Measurements from ENCODE around the gene ASB16. TPM values are rescaled to one million over a fixed set of nuclear protein-coding genes. Genes with fewer than 3 reads are reported as not detected.

The ASB16 gene
- total RNA-seq, 1 donor from 2014 or later = 0.09 TPM

DNA sequence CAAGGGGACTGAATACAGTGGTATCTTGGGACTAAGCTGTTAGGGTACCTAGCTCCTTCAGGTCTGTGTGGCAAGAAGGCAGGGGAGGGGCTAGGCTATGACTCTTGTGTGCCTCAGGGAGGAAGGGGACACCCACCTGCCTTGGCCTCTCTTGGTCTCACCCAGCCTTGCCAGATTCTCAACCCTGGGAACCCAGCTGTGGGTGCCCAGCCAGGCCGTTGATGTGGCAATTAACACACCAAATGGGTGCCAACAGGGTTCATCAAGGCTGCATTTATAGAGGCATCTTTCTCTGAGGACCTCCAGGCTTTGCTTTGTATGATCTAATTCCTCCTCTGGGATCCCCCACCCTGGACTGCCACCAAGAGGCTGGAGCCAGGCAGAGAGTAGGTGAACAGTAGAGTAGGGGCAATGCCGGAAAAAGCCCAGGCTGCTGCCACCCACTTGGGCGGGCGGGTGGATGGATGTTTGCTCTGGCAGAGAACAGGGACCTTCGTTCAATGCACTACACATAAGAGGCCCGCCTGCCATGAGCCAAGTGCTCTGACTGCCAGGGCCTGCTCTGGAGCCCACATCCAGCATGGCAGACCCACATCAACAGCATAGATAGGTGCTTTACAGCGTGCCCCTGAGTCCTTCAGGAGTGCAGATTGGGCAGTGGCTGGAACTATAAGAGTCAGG, 3.2 kb upstream of the ASB16 start:
- H3K9me3 Mint-ChIP-seq = no peaks in the 10 kb centered on the region
- H3K27me3 Mint-ChIP-seq = no peaks in the 10 kb centered on the region
- peaks cover 6% of the 10 kb centered on the region for H3K36me3 Mint-ChIP-seq (ENCODE audit: low read depth)
- H3K4me3 Mint-ChIP-seq = no peak overlapping the region
- peaks cover 6% of the 10 kb centered on the region for H3K4me1 Mint-ChIP-seq
- H3K27ac Mint-ChIP-seq = no peak overlapping the region
- no peak for DNase-seq
- intact Hi-C loops (cut with micrococcal nuclease) = loop anchor here (10.0 kb wide), 1 partner anchor 223 kb away; the partner anchor contains the start of gene PPY

- DNase-seq = no peak
- peaks cover 1% of the 10 kb centered on the region for H3K36me3 Mint-ChIP-seq (ENCODE audit: low read depth)
- no peaks in the 10 kb centered on the region for H3K9me3 Mint-ChIP-seq
- H3K27ac Mint-ChIP-seq = no peak overlapping the region
- no peak overlapping the region for H3K4me3 Mint-ChIP-seq
- peaks cover 6% of the 10 kb centered on the region for H3K4me1 Mint-ChIP-seq
- H3K27me3 Mint-ChIP-seq = no peaks in the 10 kb centered on the region
- intact Hi-C loops (cut with micrococcal nuclease) = no loop called here
Measured at GRCh38 chr17:44170135-44170498, 387 bp upstream of the ASB16 start.

GRCh38 chr17:44171931-44172455, 1.5 kb downstream of the ASB16 start:
- H3K9me3 Mint-ChIP-seq = no peaks in the 10 kb centered on the region
- H3K36me3 Mint-ChIP-seq (ENCODE audit: low read depth) = peaks cover 6% of the 10 kb centered on the region
- no peak for DNase-seq
- H3K27ac Mint-ChIP-seq = no peak overlapping the region
- peaks cover 6% of the 10 kb centered on the region for H3K4me1 Mint-ChIP-seq
- no peaks in the 10 kb centered on the region for H3K27me3 Mint-ChIP-seq
- intact Hi-C loops (cut with micrococcal nuclease) = no loop called here
- H3K4me3 Mint-ChIP-seq = no peak overlapping the region

GRCh38 chr17:44174427-44174826, 3.9 kb downstream of the ASB16 start:
- Mint-ChIP-seq H3K4me3 (no peak overlapping the region), H3K27me3 (no peaks in the 10 kb centered on the region), H3K36me3 (ENCODE audit: low read depth) (peaks cover 13% of the 10 kb centered on the region), H3K4me1 (no peaks in the 10 kb centered on the region), H3K9me3 (no peaks in the 10 kb centered on the region), H3K27ac (no peak overlapping the region)
- intact Hi-C loops (cut with micrococcal nuclease) = no loop called here
- no peak for DNase-seq

GRCh38 chr17:44176257-44176656, 5.8 kb downstream of the ASB16 start:
- Mint-ChIP-seq H3K27me3 (no peaks in the 10 kb centered on the region), H3K9me3 (no peaks in the 10 kb centered on the region), H3K4me1 (no peaks in the 10 kb centered on the region), H3K27ac (no peak overlapping the region), H3K4me3 (no peak overlapping the region), H3K36me3 (ENCODE audit: low read depth) (peaks cover 14% of the 10 kb centered on the region)
- intact Hi-C loops (cut with micrococcal nuclease) = no loop called here
- no peak for DNase-seq

DNA sequence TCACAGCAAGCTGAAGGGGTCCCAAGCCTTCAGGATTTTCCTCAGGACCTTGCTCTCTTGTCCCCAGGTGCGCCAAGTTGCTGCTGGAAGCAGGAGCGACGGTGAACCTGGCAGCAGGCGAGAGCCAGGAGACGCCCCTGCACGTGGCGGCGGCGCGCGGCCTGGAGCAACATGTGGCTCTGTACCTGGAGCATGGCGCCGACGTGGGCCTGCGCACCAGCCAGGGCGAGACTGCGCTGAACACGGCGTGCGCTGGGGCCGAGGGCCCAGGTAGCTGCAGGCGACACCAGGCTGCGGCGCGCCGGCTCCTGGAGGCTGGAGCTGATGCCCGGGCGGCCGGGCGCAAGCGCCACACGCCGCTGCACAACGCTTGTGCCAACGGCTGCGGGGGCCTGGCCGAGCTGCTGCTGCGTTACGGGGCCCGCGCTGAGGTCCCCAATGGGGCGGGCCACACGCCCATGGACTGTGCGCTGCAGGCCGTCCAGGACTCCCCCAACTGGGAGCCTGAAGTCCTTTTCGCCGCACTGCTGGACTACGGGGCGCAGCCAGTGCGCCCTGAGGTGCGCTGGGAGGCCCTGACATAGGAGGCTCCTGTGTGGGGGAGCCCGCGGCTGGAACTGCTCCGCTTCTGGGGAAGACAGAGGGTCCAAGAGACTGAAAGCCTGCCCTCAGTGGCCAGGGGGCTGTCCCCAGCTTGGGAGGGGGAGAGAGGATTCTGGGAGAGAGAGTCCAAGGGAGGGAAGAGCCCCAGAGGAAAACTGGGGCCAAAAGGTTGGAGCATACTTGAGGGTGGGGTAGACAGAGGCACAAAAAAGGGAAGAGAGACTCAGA, 6.4 kb downstream of the ASB16 start:
- intact Hi-C loops (cut with micrococcal nuclease) = no loop called here
- no peaks in the 10 kb centered on the region for H3K9me3 Mint-ChIP-seq
- no peaks in the 10 kb centered on the region for H3K4me1 Mint-ChIP-seq
- H3K27ac Mint-ChIP-seq = peak overlapping the region; percentile 20
- H3K4me3 Mint-ChIP-seq = no peak overlapping the region
- no peak for DNase-seq
- H3K27me3 Mint-ChIP-seq = no peaks in the 10 kb centered on the region
- H3K36me3 Mint-ChIP-seq (ENCODE audit: low read depth) = peaks cover 18% of the 10 kb centered on the region

- intact Hi-C loops (cut with micrococcal nuclease) = no loop called here
- Mint-ChIP-seq H3K36me3 (ENCODE audit: low read depth) (peaks cover 23% of the 10 kb centered on the region), H3K27me3 (no peaks in the 10 kb centered on the region), H3K4me3 (no peak overlapping the region), H3K27ac (no peak overlapping the region), H3K4me1 (no peaks in the 10 kb centered on the region), H3K9me3 (no peaks in the 10 kb centered on the region)
- no peak for DNase-seq
Measured at GRCh38 chr17:44177640-44178039, 7.1 kb downstream of the ASB16 start.

DNA sequence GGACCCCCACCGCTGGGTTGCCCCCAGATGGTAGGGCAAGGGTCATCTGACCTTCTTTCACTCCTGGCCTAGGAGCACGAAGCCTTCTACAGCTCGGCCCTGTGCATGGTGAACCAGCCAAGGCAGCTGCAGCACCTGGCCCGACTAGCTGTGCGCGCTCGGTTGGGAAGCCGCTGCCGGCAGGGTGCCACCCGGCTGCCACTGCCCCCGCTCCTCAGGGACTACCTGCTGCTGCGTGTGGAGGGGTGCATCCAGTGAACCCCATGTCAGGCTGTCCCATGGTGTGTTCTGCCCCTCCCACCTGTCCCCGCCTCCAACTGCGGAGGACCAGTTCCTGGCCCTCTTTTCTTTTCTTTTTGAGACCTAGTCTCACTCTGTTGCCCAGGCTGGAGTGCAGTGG, 7.6 kb downstream of the ASB16 start:
- no peaks in the 10 kb centered on the region for H3K4me1 Mint-ChIP-seq
- DNase-seq = no peak
- intact Hi-C loops (cut with micrococcal nuclease) = no loop called here
- H3K9me3 Mint-ChIP-seq = no peaks in the 10 kb centered on the region
- H3K27me3 Mint-ChIP-seq = no peaks in the 10 kb centered on the region
- H3K4me3 Mint-ChIP-seq = no peak overlapping the region
- no peak overlapping the region for H3K27ac Mint-ChIP-seq
- H3K36me3 Mint-ChIP-seq (ENCODE audit: low read depth) = peaks cover 25% of the 10 kb centered on the region

DNA sequence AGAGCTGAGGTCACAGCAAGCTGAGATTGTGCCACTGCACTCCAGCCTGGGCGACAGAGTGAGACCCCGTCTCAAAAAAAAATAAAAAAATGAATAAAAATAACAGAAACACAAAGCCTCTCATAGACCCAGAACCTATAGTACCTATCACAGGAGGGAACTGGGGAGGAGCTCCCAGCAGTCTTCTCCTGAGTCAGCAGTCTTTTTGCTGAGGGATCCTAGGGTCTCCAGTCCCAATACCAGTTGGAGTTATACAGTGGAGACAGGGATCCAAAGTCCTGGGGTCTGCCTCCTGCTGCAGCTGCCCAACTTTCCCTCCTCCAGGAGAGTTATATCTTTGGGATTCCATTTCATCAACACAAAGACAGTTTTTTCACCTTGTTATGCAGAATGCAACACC, 12.5 kb downstream of the ASB16 start:
- DNase-seq = no peak
- Mint-ChIP-seq H3K27ac (no peak overlapping the region), H3K4me1 (peaks cover 21% of the 10 kb centered on the region), H3K36me3 (ENCODE audit: low read depth) (peaks cover 22% of the 10 kb centered on the region), H3K9me3 (no peaks in the 10 kb centered on the region), H3K27me3 (no peaks in the 10 kb centered on the region), H3K4me3 (no peak overlapping the region)
- intact Hi-C loops (cut with micrococcal nuclease) = no loop called here

DNA sequence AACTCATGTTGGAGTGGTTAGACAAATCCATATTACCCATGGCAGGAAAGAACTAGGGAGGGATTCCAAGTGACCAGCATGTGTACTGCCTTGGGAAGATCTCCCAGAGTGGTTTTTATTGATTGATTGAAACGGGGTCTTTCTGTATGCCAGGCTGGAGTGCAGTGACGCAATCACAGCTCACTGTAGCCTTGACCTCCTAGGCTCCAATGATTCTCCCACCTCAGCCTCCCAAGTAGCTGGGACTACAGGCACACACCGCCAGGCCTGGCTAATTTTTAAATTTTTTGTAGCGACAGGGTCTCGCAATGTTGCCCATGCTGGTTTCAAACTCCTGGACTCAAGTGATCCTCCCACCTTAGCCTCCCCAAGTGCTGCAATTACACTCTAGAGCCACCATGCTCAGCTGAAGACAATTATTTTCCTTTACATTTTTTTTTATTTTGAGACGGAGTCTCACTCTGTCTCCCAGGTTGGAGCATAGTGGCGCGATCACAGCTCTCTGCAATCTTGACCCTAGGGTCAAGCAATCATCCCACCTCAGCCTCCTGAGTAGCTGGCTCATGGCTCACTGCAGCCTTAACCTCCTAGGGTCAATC, 13.8 kb downstream of the ASB16 start:
- Mint-ChIP-seq H3K4me3 (no peak overlapping the region), H3K9me3 (no peaks in the 10 kb centered on the region), H3K4me1 (peaks cover 31% of the 10 kb centered on the region), H3K27ac (no peak overlapping the region), H3K27me3 (no peaks in the 10 kb centered on the region), H3K36me3 (ENCODE audit: low read depth) (peaks cover 17% of the 10 kb centered on the region)
- intact Hi-C loops (cut with micrococcal nuclease) = no loop called here
- DNase-seq = no peak

GRCh38 chr17:44186307-44187130, 16.0 kb downstream of the ASB16 start, which contains the start of gene TMUB2:
Gene TMUB2, plus strand, starts transcription at chr17:44186972. Its CDS starts 737 bp downstream, at chr17:44187709.
- Mint-ChIP-seq H3K4me1 (peaks cover 33% of the 10 kb centered on the region), H3K9me3 (no peaks in the 10 kb centered on the region), H3K27me3 (no peaks in the 10 kb centered on the region), H3K27ac (peak within 1 kb of the TSS; percentile 99), H3K36me3 (ENCODE audit: low read depth) (peaks cover 28% of the 10 kb centered on the region), H3K4me3 (peak within 1 kb of the TSS; percentile 100)
- intact Hi-C loops (cut with micrococcal nuclease) = loop anchor here (1.0 to 5.0 kb wide), 5 partner anchors 12 to 316 kb away; partner anchors contain the start of genes GPATCH8, HDAC5 and HROB
- DNase-seq = peak; percentile 100

GRCh38 chr17:44187131-44187899, 16.8 kb downstream of the ASB16 start:
- Mint-ChIP-seq H3K9me3 (no peaks in the 10 kb centered on the region), H3K27ac (peak overlapping the region; percentile 99), H3K4me3 (peak overlapping the region; percentile 100), H3K27me3 (no peaks in the 10 kb centered on the region), H3K4me1 (peaks cover 33% of the 10 kb centered on the region), H3K36me3 (ENCODE audit: low read depth) (peaks cover 22% of the 10 kb centered on the region)
- intact Hi-C loops (cut with micrococcal nuclease) = loop anchor here (1.0 to 5.0 kb wide), 2 partner anchors 11 to 315 kb away; partner anchors contain the start of gene GPATCH8
- DNase-seq = no peak
